Parathyroid adenoma (tissue), 2 donors: ENCODE measurements around the gene PLEKHA7.
A peak's percentile ranks its signal among the peaks of the same experiment; 100 is the strongest.

Source experiments
- H2AFZ ChIP-seq: fragments of 300-600 bp; sonication (generic); one replicate; pipeline ENCODE4 v1.7.0; 2017; ENCODE audit warnings: antibody characterized with exemption, mild to moderate bottlenecking
- H3K27ac ChIP-seq: fragments of 300-600 bp; sonication (generic); one replicate; pipeline ENCODE4 v1.7.0; 2017
- H3K27me3 ChIP-seq: fragments of 300-600 bp; sonication (generic); one replicate; pipeline ENCODE4 v1.7.0; 2017; ENCODE audit warnings: low read length; ENCODE audit not compliant: control insufficient read depth, insufficient read depth
- H3K36me3 ChIP-seq: fragments of 300-600 bp; sonication (generic); one replicate; pipeline ENCODE4 v1.7.0; 2017; ENCODE audit warnings: low read length; ENCODE audit not compliant: control insufficient read depth, insufficient read depth
- H3K4me1 ChIP-seq: fragments of 300-600 bp; sonication (generic); one replicate; pipeline ENCODE4 v1.7.0; 2017; ENCODE audit warnings: control low read depth
- H3K4me2 ChIP-seq: fragments of 300-600 bp; sonication (generic); one replicate; pipeline ENCODE4 v1.7.0; 2017; ENCODE audit warnings: low read length
- H3K4me3 ChIP-seq: fragments of 300-600 bp; sonication (generic); one replicate; pipeline ENCODE4 v1.7.0; 2017; ENCODE audit warnings: low read depth, low read length
- H3K79me2 ChIP-seq: fragments of 300-600 bp; sonication (generic); one replicate; pipeline ENCODE4 v1.7.0; 2017; ENCODE audit warnings: control low read depth
- H3K9ac ChIP-seq: fragments of 300-600 bp; sonication (generic); one replicate; pipeline ENCODE4 v1.7.0; 2017; ENCODE audit warnings: mild to moderate bottlenecking
- H3K9me3 ChIP-seq: fragments of 300-600 bp; sonication (generic); one replicate; pipeline ENCODE4 v1.7.0; 2017; ENCODE audit warnings: low read length; ENCODE audit not compliant: control insufficient read depth
- CTCF ChIP-seq: fragments of 300-600 bp; sonication (generic); IDR thresholded peaks from one replicate; pipeline ENCODE4 v1.7.0; 2017; ENCODE audit warnings: antibody characterized with exemption, mild to moderate bottlenecking
- donor health status: primary hyperparathyroidism.

The PLEKHA7 gene

GRCh38 chr11:16825101-16825500 lies 189.1 kb downstream of the PLEKHA7 start:
- Histone ChIP-seq H3K9ac (no peak overlapping the region), H3K4me2 (no peak overlapping the region), H3K4me1 (no peaks in the 10 kb centered on the region), H3K4me3 (no peak overlapping the region), H3K9me3 (no peaks in the 10 kb centered on the region), H3K36me3 (no peaks in the 10 kb centered on the region), H3K27me3 (no peaks in the 10 kb centered on the region), H2AFZ (no peak overlapping the region), H3K79me2 (no peaks in the 10 kb centered on the region), H3K27ac (no peak overlapping the region)
- no peak for TF ChIP-seq CTCF

- Histone ChIP-seq H3K9ac (no peak overlapping the region), H3K4me2 (no peak overlapping the region), H3K79me2 (no peaks in the 10 kb centered on the region), H3K27ac (no peak overlapping the region), H3K36me3 (no peaks in the 10 kb centered on the region), H3K27me3 (no peaks in the 10 kb centered on the region), H2AFZ (no peak overlapping the region), H3K9me3 (no peaks in the 10 kb centered on the region), H3K4me1 (no peaks in the 10 kb centered on the region), H3K4me3 (no peak overlapping the region)
- peak; percentile 73 for TF ChIP-seq CTCF
Observed at GRCh38 chr11:16820324-16821092, 193.7 kb downstream of the PLEKHA7 start.

- no peaks in the 10 kb centered on the region for H3K27me3 ChIP-seq
- no peak overlapping the region for H2AFZ ChIP-seq
- no peaks in the 10 kb centered on the region for H3K36me3 ChIP-seq
- TF ChIP-seq CTCF, result no peak
- no peak overlapping the region for H3K27ac ChIP-seq
- H3K4me1 ChIP-seq, result no peaks in the 10 kb centered on the region
- no peak overlapping the region for H3K4me2 ChIP-seq
- no peaks in the 10 kb centered on the region for H3K79me2 ChIP-seq
- H3K9ac ChIP-seq, result no peak overlapping the region
- no peak overlapping the region for H3K4me3 ChIP-seq
- H3K9me3 ChIP-seq, result no peaks in the 10 kb centered on the region
Observed at GRCh38 chr11:16818284-16818683, 195.9 kb downstream of the PLEKHA7 start.

GRCh38 chr11:16817351-16817750 lies 196.9 kb downstream of the PLEKHA7 start:
- H3K27me3 ChIP-seq, result no peaks in the 10 kb centered on the region
- no peak overlapping the region for H2AFZ ChIP-seq
- H3K4me3 ChIP-seq, result no peak overlapping the region
- H3K79me2 ChIP-seq, result no peaks in the 10 kb centered on the region
- H3K36me3 ChIP-seq, result no peaks in the 10 kb centered on the region
- no peaks in the 10 kb centered on the region for H3K9me3 ChIP-seq
- H3K27ac ChIP-seq, result no peak overlapping the region
- no peaks in the 10 kb centered on the region for H3K4me1 ChIP-seq
- H3K9ac ChIP-seq, result no peak overlapping the region
- H3K4me2 ChIP-seq, result no peak overlapping the region
- no peak for TF ChIP-seq CTCF
